Pulmonary artery endothelial cell (primary cell): Measurements from ENCODE around the gene FCHSD1. TPM values are rescaled to one million over a fixed set of nuclear protein-coding genes. Genes with fewer than 3 reads are reported as not detected.
"Not testable (repeated sequence)": the region's sequence is repeated elsewhere in the genome, so short reads cannot be mapped to it uniquely, and the experiment has no call there.

ENCODE experiments used
- DNase-seq: peaks from one replicate; pipeline ENCODE4 v3.0.0-alpha.2; 2011; ENCODE audit warnings: low read depth, low spot score
- total RNA-seq: library from RNA; depleted of rRNA; stranded (reverse); fragments of >200 nt; gene quantifications from 2 replicates; pipeline ENCODE4 v1.2.3, GENCODE V29; 2014

Gene FCHSD1
- total RNA-seq, 1 donor from 2014 or later: 22.9 TPM

GRCh38 chr5:141617682-141618029 is 33.6 kb downstream of the FCHSD1 start:
- no peak for DNase-seq

- DNase-seq: no peak
These were observed 34.1 kb downstream of the FCHSD1 start for GRCh38 chr5:141617128-141617527.

GRCh38 chr5:141615991-141616720 is 35.1 kb downstream of the FCHSD1 start:
- no peak for DNase-seq

GRCh38 chr5:141613344-141613743 is 37.9 kb downstream of the FCHSD1 start:
- no peak for DNase-seq

GRCh38 chr5:141611289-141611688 is 39.9 kb downstream of the FCHSD1 start:
- no peak for DNase-seq

GRCh38 chr5:141609921-141610320 is 41.3 kb downstream of the FCHSD1 start:
- DNase-seq: not testable (repeated sequence)

GRCh38 chr5:141609044-141609443 is 42.2 kb downstream of the FCHSD1 start:
- no peak for DNase-seq

- no peak for DNase-seq
These were observed 42.7 kb downstream of the FCHSD1 start for GRCh38 chr5:141608557-141608956.

GRCh38 chr5:141608046-141608445 is 43.2 kb downstream of the FCHSD1 start:
- DNase-seq: no peak

- DNase-seq: peak; percentile 71
These were observed 45.5 kb downstream of the FCHSD1 start for GRCh38 chr5:141605523-141606277.

GRCh38 chr5:141603923-141604717 is 47.1 kb downstream of the FCHSD1 start:
- peak; percentile 36 for DNase-seq

GRCh38 chr5:141602606-141603005 is 48.6 kb downstream of the FCHSD1 start:
- DNase-seq: no peak

GRCh38 chr5:141598391-141599345 is 52.5 kb downstream of the FCHSD1 start:
- no peak for DNase-seq

- DNase-seq: no peak
These were observed 53.4 kb downstream of the FCHSD1 start for GRCh38 chr5:141597814-141598213.

- DNase-seq: no peak
These were observed 53.8 kb downstream of the FCHSD1 start for GRCh38 chr5:141597394-141597793.

- DNase-seq: no peak
These were observed 54.4 kb downstream of the FCHSD1 start for GRCh38 chr5:141596867-141597266.

- no peak for DNase-seq
These were observed 61.1 kb downstream of the FCHSD1 start for GRCh38 chr5:141590127-141590526.
